Nephron progenitor cell (in vitro differentiated cells): Measurements from ENCODE around the gene C10orf95.

Source experiments
- DNase-seq: peaks from one replicate; pipeline ENCODE4 v3.0.0; 2021
- H3K27ac Mint-ChIP-seq: 2 replicates; pipeline ENCODE4 v1.8.0; 2021; ENCODE audit warnings: mild to moderate bottlenecking, moderate library complexity, mixed read lengths
- H3K27me3 Mint-ChIP-seq: 2 replicates; pipeline ENCODE4 v1.8.0; 2021; ENCODE audit warnings: mild to moderate bottlenecking, low read depth, mixed read lengths; ENCODE audit not compliant: poor library complexity
- H3K36me3 Mint-ChIP-seq: 2 replicates; pipeline ENCODE4 v1.8.0; 2021; ENCODE audit warnings: low read depth, mixed read lengths
- H3K4me1 Mint-ChIP-seq: 2 replicates; pipeline ENCODE4 v1.8.0; 2021; ENCODE audit warnings: mixed read lengths
- H3K4me3 Mint-ChIP-seq: 2 replicates; pipeline ENCODE4 v1.8.0; 2021; ENCODE audit warnings: mild to moderate bottlenecking, moderate library complexity, mixed read lengths
- H3K9me3 Mint-ChIP-seq: 2 replicates; pipeline ENCODE4 v1.8.0; 2021; ENCODE audit warnings: mild to moderate bottlenecking, moderate library complexity, mixed read lengths
- TF ChIP-seq, protein P1 (sequence below): fragments of 200-600 bp; sonication (generic); IDR thresholded peaks from 2 replicates; pipeline ENCODE4 v1.5.0; 2021; ENCODE audit warnings: antibody characterized with exemption

The C10orf95 gene

DNA sequence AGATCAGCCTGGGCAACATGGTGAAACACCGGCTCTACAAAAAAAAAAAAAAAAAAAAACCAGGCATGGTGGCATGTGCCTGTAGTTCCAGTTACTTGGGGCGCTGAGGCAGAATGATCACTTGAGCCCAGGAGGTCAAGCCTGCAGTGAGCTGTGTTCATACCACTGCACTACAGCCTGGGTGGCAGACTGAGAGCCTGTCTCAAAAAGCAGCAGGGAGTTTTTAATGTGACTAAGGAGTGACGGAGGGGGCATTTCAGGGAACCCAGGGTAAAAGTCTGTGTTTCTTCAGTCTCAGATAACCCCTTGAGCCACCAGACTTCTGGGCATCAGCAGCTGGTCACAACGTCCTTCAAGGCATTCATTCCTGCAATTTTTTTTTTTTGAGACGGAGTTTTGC lies 2.2 kb upstream of the C10orf95 start:
- Mint-ChIP-seq H3K36me3 (peaks cover 15% of the 10 kb centered on the region), H3K9me3 (no peaks in the 10 kb centered on the region), H3K4me3 (no peak overlapping the region), H3K4me1 (peaks cover 48% of the 10 kb centered on the region), H3K27me3 (peaks cover 19% of the 10 kb centered on the region), H3K27ac (no peak overlapping the region)
- DNase-seq: no peak
- TF ChIP-seq, protein P1, sequence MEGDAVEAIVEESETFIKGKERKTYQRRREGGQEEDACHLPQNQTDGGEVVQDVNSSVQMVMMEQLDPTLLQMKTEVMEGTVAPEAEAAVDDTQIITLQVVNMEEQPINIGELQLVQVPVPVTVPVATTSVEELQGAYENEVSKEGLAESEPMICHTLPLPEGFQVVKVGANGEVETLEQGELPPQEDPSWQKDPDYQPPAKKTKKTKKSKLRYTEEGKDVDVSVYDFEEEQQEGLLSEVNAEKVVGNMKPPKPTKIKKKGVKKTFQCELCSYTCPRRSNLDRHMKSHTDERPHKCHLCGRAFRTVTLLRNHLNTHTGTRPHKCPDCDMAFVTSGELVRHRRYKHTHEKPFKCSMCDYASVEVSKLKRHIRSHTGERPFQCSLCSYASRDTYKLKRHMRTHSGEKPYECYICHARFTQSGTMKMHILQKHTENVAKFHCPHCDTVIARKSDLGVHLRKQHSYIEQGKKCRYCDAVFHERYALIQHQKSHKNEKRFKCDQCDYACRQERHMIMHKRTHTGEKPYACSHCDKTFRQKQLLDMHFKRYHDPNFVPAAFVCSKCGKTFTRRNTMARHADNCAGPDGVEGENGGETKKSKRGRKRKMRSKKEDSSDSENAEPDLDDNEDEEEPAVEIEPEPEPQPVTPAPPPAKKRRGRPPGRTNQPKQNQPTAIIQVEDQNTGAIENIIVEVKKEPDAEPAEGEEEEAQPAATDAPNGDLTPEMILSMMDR: no peak

DNA sequence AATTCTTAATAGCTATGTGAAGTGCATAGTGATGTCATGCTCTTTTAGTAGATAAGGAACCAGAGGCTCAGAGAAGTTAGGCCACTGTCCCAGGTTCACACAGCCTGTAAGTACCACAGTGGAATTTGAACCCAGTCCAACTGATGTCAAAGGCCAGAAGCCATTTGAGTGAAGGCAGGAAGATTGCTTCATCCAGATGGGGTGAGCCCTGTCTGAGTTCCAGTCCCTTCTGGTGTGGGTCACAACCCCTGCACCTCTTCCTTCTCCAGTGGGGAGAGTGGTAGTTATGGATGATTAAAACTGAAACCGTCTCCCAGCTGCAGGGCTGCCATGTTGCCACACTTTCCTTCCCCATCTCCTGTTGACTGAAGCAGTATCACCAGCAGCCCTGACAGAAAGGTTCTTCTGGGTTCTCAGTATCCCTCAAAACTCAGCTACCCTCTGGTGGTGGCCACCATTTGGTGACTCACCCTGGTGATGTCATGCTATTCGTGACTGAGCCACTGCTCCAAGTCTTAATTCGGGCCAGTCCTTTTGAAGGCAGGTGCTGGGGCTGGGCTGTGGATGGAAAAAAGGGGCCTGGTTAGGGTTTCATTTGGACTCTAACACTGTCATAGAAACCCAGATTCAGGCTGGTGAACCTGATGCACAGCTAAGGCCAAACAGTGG lies 1.5 kb upstream of the C10orf95 start:
- Mint-ChIP-seq H3K27ac (no peak overlapping the region), H3K4me1 (peaks cover 43% of the 10 kb centered on the region), H3K9me3 (no peaks in the 10 kb centered on the region), H3K36me3 (peaks cover 15% of the 10 kb centered on the region), H3K4me3 (peak overlapping the region; percentile 86), H3K27me3 (peaks cover 19% of the 10 kb centered on the region)
- TF ChIP-seq, protein P1: no peak
- DNase-seq: no peak

DNA sequence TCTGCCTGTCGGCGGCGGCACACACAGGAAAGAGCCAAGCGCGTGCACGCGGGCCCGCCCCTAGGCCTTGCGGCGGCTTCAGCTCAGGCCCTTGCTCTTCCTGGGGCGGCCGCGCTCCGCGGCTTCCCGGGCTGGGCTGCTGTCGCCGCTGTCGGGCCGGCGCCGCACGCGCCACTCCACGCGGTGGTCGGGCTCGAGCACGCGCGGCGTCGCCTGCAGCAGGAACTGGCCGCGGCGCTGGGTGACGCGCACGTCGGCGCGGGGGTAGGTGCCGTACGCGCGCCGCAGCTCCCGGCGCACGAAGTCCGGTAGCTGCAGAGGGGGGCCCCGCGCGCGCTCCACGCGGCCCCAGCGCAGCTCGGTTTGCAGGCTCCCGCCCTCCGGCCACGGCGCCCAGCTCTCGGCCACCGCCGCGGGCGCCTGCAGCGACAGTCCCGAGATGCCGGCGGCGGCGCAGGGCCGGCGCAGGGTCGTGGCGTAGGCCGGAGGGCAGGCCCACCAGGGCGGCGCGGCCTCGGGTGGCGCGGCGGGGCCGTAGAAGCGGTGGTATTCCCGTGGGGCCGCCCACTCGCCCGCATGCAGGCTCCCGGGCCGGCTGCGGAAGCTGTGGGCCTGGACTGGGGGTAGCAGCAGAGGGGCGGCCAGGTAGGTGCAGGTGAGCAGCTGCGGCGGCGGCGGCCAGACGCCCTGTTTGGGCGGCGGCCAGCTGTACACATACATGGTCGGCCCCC lies 804 bp downstream of the C10orf95 start:
- H3K27ac Mint-ChIP-seq: peak overlapping the region; percentile 68
- peaks cover 43% of the 10 kb centered on the region for H3K4me1 Mint-ChIP-seq
- H3K4me3 Mint-ChIP-seq: peak overlapping the region; percentile 92
- TF ChIP-seq, protein P1: no peak
- H3K9me3 Mint-ChIP-seq: no peaks in the 10 kb centered on the region
- H3K27me3 Mint-ChIP-seq: peaks cover 24% of the 10 kb centered on the region
- H3K36me3 Mint-ChIP-seq: peaks cover 11% of the 10 kb centered on the region
- peak; percentile 77 for DNase-seq

DNA sequence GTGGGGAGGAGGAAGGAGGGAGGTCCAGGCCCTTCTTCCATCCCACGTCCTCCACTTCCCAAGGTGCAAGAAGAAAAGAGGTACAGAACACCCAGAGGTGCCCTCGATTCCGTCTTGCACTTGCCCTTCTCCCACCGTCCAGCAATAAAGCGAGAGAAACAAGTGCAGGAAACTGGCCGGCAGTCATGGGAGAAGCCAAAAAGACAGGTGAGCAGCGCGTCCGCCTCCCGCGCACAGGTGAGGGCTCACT lies 1.3 kb downstream of the C10orf95 start:
- Mint-ChIP-seq H3K4me3 (peak overlapping the region; percentile 92), H3K36me3 (peaks cover 11% of the 10 kb centered on the region), H3K27me3 (peaks cover 24% of the 10 kb centered on the region), H3K27ac (peak overlapping the region; percentile 68), H3K4me1 (peaks cover 41% of the 10 kb centered on the region), H3K9me3 (no peaks in the 10 kb centered on the region)
- TF ChIP-seq, protein P1: no peak
- DNase-seq: no peak

DNA sequence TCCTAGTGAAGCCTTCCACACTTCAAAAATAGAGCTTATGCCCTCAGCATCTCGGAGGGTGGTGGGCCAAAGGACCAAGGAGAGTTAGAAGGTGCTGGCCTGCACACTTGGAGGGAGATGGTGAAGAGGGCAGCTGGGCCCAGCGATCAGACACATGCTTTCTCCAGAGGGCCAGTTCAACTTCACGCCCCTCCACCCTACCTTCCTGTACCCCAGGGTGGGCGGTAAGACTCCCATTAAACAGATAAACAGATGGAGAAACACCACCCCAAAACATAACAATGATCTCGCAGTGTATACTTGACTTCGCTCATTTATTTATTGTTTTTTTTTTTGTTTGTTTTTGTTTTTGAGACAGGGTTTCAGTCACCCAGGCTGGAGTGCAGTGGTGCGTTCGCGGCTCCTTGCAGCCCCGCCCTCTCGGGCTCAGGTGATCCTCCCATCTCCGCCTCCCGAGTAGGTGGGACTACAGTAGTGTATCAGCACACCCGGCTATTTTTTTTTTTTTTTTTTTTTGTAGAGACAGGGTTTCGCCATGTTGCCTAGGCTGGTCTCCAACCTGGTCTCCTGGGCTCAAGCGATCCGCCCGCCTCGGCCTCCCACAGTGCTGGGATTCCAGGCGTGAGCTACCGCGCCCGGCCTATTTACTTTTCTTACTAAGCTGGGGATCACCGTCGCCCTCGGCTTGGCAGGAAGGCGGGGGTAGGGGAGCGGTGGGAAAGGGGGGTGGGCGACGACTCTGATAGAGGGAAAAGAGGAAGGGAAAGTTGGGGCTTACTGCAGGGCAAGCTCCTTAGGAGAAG lies 1.8 kb downstream of the C10orf95 start:
- DNase-seq: peak; percentile 58

More for the DNA sequence above, 1.8 kb downstream of the C10orf95 start:
- TF ChIP-seq, protein P1: no peak
- H3K9me3 Mint-ChIP-seq: no peaks in the 10 kb centered on the region
- H3K27ac Mint-ChIP-seq: peak overlapping the region; percentile 68
- H3K4me3 Mint-ChIP-seq: peak overlapping the region; percentile 92
- H3K4me1 Mint-ChIP-seq: peaks cover 36% of the 10 kb centered on the region
- peaks cover 20% of the 10 kb centered on the region for H3K27me3 Mint-ChIP-seq
- H3K36me3 Mint-ChIP-seq: peaks cover 11% of the 10 kb centered on the region
